GM12878 (cell line): ENCODE results near the gene STRN4. TPM values are rescaled to one million over a fixed set of nuclear protein-coding genes. Genes with fewer than 3 reads are reported as not detected.
A peak's percentile ranks its signal among the peaks of the same experiment; 100 is the strongest.

Experiments
- ATAC-seq: fragments of 200-7000 bp; cut with Tn5 transposase; 3 replicates; pipeline ENCODE4 v1.9.1; 2020; ENCODE audit warnings: mild to moderate bottlenecking, moderate library complexity
- BruUV-seq: library from RNA; stranded (reverse); fragments of 400-500 nt; replicated peaks from 2 replicates; lab custom pipeline; 2021; lab: Mats Ljungman, UMichigan
- CTCF ChIA-PET: fragments of 300-600 bp; sonication (Branson Sonifier 250); formaldehyde crosslinking; extraction: SDS; loops from one replicate; lab custom pipeline; 2021; ENCODE audit warnings: inconsistent platforms; lab: Yijun Ruan, JAX
- POLR2A ChIA-PET: fragments of 350-600 bp; formaldehyde crosslinking; extraction: SDS; loops from one replicate; lab custom pipeline; 2021; ENCODE audit warnings: inconsistent platforms; lab: Charles Lee
- RAD21 ChIA-PET: fragments of 300-600 bp; sonication (Branson Sonifier 250); formaldehyde crosslinking; loops from one replicate; lab custom pipeline; 2023; ENCODE audit warnings: antibody characterized with exemption; ENCODE audit not compliant: unreplicated experiment; lab: Charles Lee
- SMC1A ChIA-PET: fragments of 300-600 bp; sonication (Branson Sonifier 250); formaldehyde crosslinking; loops from one replicate; lab custom pipeline; 2023; ENCODE audit not compliant: unreplicated experiment, uncharacterized antibody; lab: Charles Lee
- DNase-seq: peaks from one replicate; pipeline ENCODE4 v3.0.0-alpha.2; 2011; ENCODE audit warnings: low read depth, low spot score
- FAIRE-seq: peaks from 3 replicates; lab custom pipeline; 2011; peaks lifted over from hg19 to GRCh38; lab: Jason Lieb, UNC
- H2AFZ ChIP-seq: 2 replicates; pipeline ENCODE4 v1.6.0; 2011; ENCODE audit warnings: low read depth, low read length, control low read depth; ENCODE audit not compliant: control insufficient read depth
- H3K27ac ChIP-seq: 2 replicates; pipeline ENCODE4 v1.5.1; 2011; ENCODE audit warnings: control low read depth; ENCODE audit not compliant: control insufficient read depth, insufficient read depth
- H3K27me3 ChIP-seq, 2 experiments: replicated peaks in 1 of 2; 2 replicates each; pipeline versions ENCODE4 v1.6.0 to v1.6.1; 2011; ENCODE audit warnings: low read length in 1 of 2; ENCODE audit not compliant: control insufficient read depth in 2 of 2, insufficient read depth in 2 of 2
- H3K36me3 ChIP-seq, 2 experiments: 2 replicates each; pipeline ENCODE4 v1.5.1; 2011; ENCODE audit warnings: low read length in 1 of 2; ENCODE audit not compliant: control insufficient read depth in 2 of 2, insufficient read depth in 2 of 2
- H3K4me1 ChIP-seq: 2 replicates; pipeline ENCODE4 v1.6.1; 2011; ENCODE audit warnings: mild to moderate bottlenecking, low read length, moderate library complexity, mixed read lengths; ENCODE audit not compliant: control insufficient read depth, insufficient read depth
- H3K4me2 ChIP-seq: 2 replicates; pipeline ENCODE4 v1.6.0; 2011; ENCODE audit warnings: control low read depth; ENCODE audit not compliant: control insufficient read depth, insufficient read depth
- H3K4me3 ChIP-seq: fragments of 200-600 bp; sonication (generic); 2 replicates; pipeline ENCODE4 v1.5.1; 2016
- H3K79me2 ChIP-seq: 2 replicates; pipeline ENCODE4 v1.6.0; 2011; ENCODE audit warnings: low read length; ENCODE audit not compliant: control insufficient read depth, insufficient read depth
- H3K9ac ChIP-seq: 2 replicates; pipeline ENCODE4 v1.8.0; 2011; ENCODE audit warnings: low read length, control low read depth, mixed read lengths; ENCODE audit not compliant: control insufficient read depth, insufficient read depth
- H3K9me3 ChIP-seq: replicated peaks from 3 replicates; pipeline ENCODE4 v1.5.1; 2011; ENCODE audit warnings: mild to moderate bottlenecking, low read length; ENCODE audit not compliant: control insufficient read depth, insufficient read depth
- H4K20me1 ChIP-seq: 2 replicates; pipeline ENCODE4 v1.6.0; 2011; ENCODE audit not compliant: control insufficient read depth, insufficient read depth
- PAX8 ChIP-seq: fragments of 450-650 bp; IDR thresholded peaks from 2 replicates; pipeline ENCODE4 v1.6.1; 2017; ENCODE audit warnings: mild to moderate bottlenecking, moderate library complexity
- WGBS: methylation state at CpG from one replicate; pipeline ENCODE4 v1.1.6; 2016; ENCODE audit warnings: low lambda C conversion rate; ENCODE audit not compliant: insufficient replicate concordance, insufficient coverage; ENCODE audit errors: missing lambda C conversion rate; 5-methylcytosine and 5-hydroxymethylcytosine counted together
- in situ Hi-C: fragments of 300-500 bp; cut with MboI; formaldehyde crosslinking; loops from 9 replicates; pipeline ENCODE4 v1.14.3; 2018; ENCODE audit warnings: mixed read lengths
- intact Hi-C: fragments of 100-400 bp; cut with micrococcal nuclease; formaldehyde crosslinking; loops from one replicate; pipeline ENCODE4 v1.14.2; 2022; ENCODE audit not compliant: unreplicated experiment
- polyA plus RNA-seq, 11 experiments: library from polyadenylated mRNA; depleted of rRNA in 4 of 11; unstranded in 6 of 11; stranded (reverse) in 5 of 11; fragments of >200 nt; fragmentation: Nextera tagmentation in 4 of 11; fragmentation: Illumina TruSeq in 1 of 11; extraction: Ambion mirVana in 4 of 11; extraction: Trizol in 1 of 11; gene quantifications; 1 replicate in 1 of 11; 2 replicates in 10 of 11; pipeline versions ENCODE4 v1.2.1 to v1.2.3, GENCODE V29; 2011 to 2016; ENCODE audit warnings: inconsistent platforms in 2 of 11, missing spikeins in 2 of 11, low read depth in 1 of 11
- total RNA-seq, 4 experiments: library from RNA; depleted of rRNA in 3 of 4; stranded (reverse); fragments of >200 nt in 3 of 4; fragmentation: Illumina TruSeq in 1 of 4; extraction: Trizol in 1 of 4; gene quantifications; 2 replicates each; pipeline versions ENCODE4 v1.2.1 to v1.2.3, GENCODE V29; 2013 to 2021
- TF ChIP-seq, protein P1 (sequence below): IDR thresholded peaks from 2 replicates; pipeline ENCODE4 v1.6.1; 2011; ENCODE audit warnings: mild to moderate bottlenecking, low read depth, low read length, moderate library complexity; ENCODE audit not compliant: insufficient replicate concordance
- TF ChIP-seq, protein P2 (sequence below): fragments of 450-650 bp; IDR thresholded peaks from 2 replicates; pipeline ENCODE4 v1.6.1; 2016; ENCODE audit warnings: mild to moderate bottlenecking

Gene STRN4
- total and polyA plus RNA-seq, 10 of the 15 experiments (the other 5 are each of a cell fraction or from before 2014, with no cell fraction given) = 0.42 to 62.8 (median 22.5) TPM

GRCh38 chr19:46783670-46784069, 37.4 kb upstream of the STRN4 start:
- POLR2A ChIA-PET = interaction anchor here (1.0 to 1.7 kb wide), 4 partner anchors 20 to 330 kb away, joined by 3 to 5 read pairs (median 4); partner anchors contain the start of gene ZC3H4
- CTCF ChIA-PET = interaction anchor here (1.2 to 4.4 kb wide), 10 partner anchors 14 to 229 kb away, joined by 4 to 43 read pairs (median 12); no protein-coding TSS in a partner anchor
- WGBS = 93% methylated on average over 2 of the region's 2 CpGs
- intact Hi-C loops (no loop called here), in situ Hi-C loops (no loop called here)
- SMC1A ChIA-PET = interaction anchor here (0.8 to 1.4 kb wide), 3 partner anchors 18 to 39 kb away, joined by 3 to 6 read pairs (median 4); no protein-coding TSS in a partner anchor
- TF ChIP-seq PAX8 = no peak
- TF ChIP-seq, protein P1, sequence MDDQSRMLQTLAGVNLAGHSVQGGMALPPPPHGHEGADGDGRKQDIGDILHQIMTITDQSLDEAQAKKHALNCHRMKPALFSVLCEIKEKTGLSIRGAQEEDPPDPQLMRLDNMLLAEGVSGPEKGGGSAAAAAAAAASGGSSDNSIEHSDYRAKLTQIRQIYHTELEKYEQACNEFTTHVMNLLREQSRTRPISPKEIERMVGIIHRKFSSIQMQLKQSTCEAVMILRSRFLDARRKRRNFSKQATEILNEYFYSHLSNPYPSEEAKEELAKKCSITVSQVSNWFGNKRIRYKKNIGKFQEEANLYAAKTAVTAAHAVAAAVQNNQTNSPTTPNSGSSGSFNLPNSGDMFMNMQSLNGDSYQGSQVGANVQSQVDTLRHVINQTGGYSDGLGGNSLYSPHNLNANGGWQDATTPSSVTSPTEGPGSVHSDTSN = peak; percentile 10
- TF ChIP-seq, protein P2, sequence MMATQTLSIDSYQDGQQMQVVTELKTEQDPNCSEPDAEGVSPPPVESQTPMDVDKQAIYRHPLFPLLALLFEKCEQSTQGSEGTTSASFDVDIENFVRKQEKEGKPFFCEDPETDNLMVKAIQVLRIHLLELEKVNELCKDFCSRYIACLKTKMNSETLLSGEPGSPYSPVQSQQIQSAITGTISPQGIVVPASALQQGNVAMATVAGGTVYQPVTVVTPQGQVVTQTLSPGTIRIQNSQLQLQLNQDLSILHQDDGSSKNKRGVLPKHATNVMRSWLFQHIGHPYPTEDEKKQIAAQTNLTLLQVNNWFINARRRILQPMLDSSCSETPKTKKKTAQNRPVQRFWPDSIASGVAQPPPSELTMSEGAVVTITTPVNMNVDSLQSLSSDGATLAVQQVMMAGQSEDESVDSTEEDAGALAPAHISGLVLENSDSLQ = peak; percentile 82
- H3K27me3 ChIP-seq = no peaks in the 10 kb centered on the region
- H3K4me2 ChIP-seq = peak overlapping the region; percentile 81
- H3K9me3 ChIP-seq = no peaks in the 10 kb centered on the region
- H3K36me3 ChIP-seq = peaks cover 11 to 21% of the 10 kb centered on the region in 2 experiments; a peak in 3 of 4 replicates
- BruUV-seq = no TSS peak
- DNase-seq = no peak
- peaks cover 65% of the 10 kb centered on the region for H3K79me2 ChIP-seq
- H3K27ac ChIP-seq = peak overlapping the region; percentile 94; the same call in 1 of the 2 replicates
- peak overlapping the region; percentile 100; the same call in 1 of the 2 replicates for H3K4me3 ChIP-seq
- FAIRE-seq = no peak
- ATAC-seq = no peak
- H3K4me1 ChIP-seq = 0 out of 2 replicates have a peak, but pooled peaks cover 7% of the 10 kb centered on the region
- H4K20me1 ChIP-seq = no peaks in the 10 kb centered on the region; the same call in 1 of the 2 replicates
- RAD21 ChIA-PET = interaction anchor here (1.9 to 2.5 kb wide), 2 partner anchors 41 to 57 kb away, joined by 7 to 8 read pairs; no protein-coding TSS in a partner anchor
- H3K9ac ChIP-seq = peak overlapping the region; percentile 65; the same call in 1 of the 2 replicates
- H2AFZ ChIP-seq = no peak overlapping the region
